ENCODE results near the gene ULK1. TPM values are rescaled to one million over a fixed set of nuclear protein-coding genes. Genes with fewer than 3 reads are reported as not detected.

ULK1 gene
- polyA plus RNA-seq, 1 donor (not counting 4 experiments of a cell fraction or from before 2014, with no cell fraction given), result 2.3 TPM

DNA sequence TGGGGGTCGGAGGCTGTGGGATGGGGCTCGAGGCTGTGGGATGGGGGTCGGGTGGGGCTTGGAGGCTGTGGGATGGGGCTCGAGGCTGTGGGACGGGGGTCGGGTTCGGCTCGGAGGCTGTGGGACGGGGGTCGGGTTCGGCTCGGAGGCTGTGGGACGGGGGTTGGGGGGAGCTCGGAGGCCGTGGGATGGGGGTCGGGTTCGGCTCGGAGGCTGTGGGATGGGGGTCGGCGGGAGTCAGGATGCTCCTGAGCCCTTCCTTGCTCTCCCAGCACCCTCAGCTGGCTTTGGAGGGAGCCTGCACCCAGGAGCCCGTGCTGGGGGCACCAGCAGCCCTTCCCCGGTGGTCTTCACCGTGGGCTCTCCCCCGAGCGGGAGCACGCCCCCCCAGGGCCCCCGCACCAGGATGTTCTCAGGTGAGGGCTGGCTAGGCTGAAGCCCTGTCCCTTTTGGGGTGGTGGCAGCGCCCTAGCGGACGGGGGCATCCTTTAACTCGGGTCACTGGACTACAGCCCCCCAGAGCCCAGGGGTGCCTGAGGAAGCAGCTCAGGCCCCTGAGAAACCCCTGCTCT is 22.8 kb downstream of the ULK1 start:
- H3K36me3 ChIP-seq (ENCODE audit: control insufficient read depth in 2 of 2, extremely low read depth in 1 of 2, insufficient read depth in 2 of 2, low read length in 2 of 2), result peaks cover 0 to 28% of the 10 kb centered on the region in 2 experiments
- H3K4me1 ChIP-seq (ENCODE audit: control insufficient read depth, extremely low read depth, insufficient read depth, low read length), result no peaks in the 10 kb centered on the region
- no peaks in the 10 kb centered on the region for H3K27me3 ChIP-seq (ENCODE audit: control insufficient read depth, extremely low read depth, insufficient read depth, low read length)
- H3K9me3 ChIP-seq (ENCODE audit: control insufficient read depth, low read depth, low read length), result no peaks in the 10 kb centered on the region
- DNase-seq (ENCODE audit: low read depth, low spot score) (no peak), FAIRE-seq (no peak)
- no peak overlapping the region for H3K9ac ChIP-seq (ENCODE audit: control insufficient read depth, extremely low read depth, insufficient read depth, low read length)
- H3K27ac ChIP-seq (ENCODE audit: control insufficient read depth, insufficient read depth, low read length), result no peak overlapping the region
- TF ChIP-seq, protein P1, sequence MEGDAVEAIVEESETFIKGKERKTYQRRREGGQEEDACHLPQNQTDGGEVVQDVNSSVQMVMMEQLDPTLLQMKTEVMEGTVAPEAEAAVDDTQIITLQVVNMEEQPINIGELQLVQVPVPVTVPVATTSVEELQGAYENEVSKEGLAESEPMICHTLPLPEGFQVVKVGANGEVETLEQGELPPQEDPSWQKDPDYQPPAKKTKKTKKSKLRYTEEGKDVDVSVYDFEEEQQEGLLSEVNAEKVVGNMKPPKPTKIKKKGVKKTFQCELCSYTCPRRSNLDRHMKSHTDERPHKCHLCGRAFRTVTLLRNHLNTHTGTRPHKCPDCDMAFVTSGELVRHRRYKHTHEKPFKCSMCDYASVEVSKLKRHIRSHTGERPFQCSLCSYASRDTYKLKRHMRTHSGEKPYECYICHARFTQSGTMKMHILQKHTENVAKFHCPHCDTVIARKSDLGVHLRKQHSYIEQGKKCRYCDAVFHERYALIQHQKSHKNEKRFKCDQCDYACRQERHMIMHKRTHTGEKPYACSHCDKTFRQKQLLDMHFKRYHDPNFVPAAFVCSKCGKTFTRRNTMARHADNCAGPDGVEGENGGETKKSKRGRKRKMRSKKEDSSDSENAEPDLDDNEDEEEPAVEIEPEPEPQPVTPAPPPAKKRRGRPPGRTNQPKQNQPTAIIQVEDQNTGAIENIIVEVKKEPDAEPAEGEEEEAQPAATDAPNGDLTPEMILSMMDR (optimal IDR thresholded peaks at IDR 0.05 in 1 of 3, IDR thresholded peaks at IDR 0.05 in 1 of 3, conservative IDR thresholded peaks at IDR 0.05 in 1 of 3; ENCODE audit: extremely low read depth in 1 of 3, insufficient read depth in 2 of 3, low read length in 3 of 3), result no peak
- TF ChIP-seq EZH2 (IDR thresholded peaks at IDR 0.05; ENCODE audit: low read length), result no peak
- H3K4me3 ChIP-seq (ENCODE audit: control insufficient read depth in 2 of 3, extremely low read depth in 1 of 3, insufficient read depth in 2 of 3, low read depth in 1 of 3, low read length in 3 of 3), result no peak overlapping the region
- H3K79me2 ChIP-seq (ENCODE audit: control insufficient read depth, insufficient read depth, low read length), result no peaks in the 10 kb centered on the region
- no peaks in the 10 kb centered on the region for H3K9me1 ChIP-seq (ENCODE audit: control insufficient read depth, extremely low read depth, insufficient read depth, low read length)
- no peaks in the 10 kb centered on the region for H4K20me1 ChIP-seq (ENCODE audit: control insufficient read depth, extremely low read depth, insufficient read depth, low read length)
- dilution Hi-C loops (cut with MboI; ENCODE audit: extremely low pct_ligation_motif_present, low sequenced_read_pairs), result no loop called here
- H2AFZ ChIP-seq (ENCODE audit: control insufficient read depth, low read length), result no peak overlapping the region
- H3K4me2 ChIP-seq (ENCODE audit: control insufficient read depth, extremely low read depth, insufficient read depth, low read depth, low read length), result no peak overlapping the region

DNA sequence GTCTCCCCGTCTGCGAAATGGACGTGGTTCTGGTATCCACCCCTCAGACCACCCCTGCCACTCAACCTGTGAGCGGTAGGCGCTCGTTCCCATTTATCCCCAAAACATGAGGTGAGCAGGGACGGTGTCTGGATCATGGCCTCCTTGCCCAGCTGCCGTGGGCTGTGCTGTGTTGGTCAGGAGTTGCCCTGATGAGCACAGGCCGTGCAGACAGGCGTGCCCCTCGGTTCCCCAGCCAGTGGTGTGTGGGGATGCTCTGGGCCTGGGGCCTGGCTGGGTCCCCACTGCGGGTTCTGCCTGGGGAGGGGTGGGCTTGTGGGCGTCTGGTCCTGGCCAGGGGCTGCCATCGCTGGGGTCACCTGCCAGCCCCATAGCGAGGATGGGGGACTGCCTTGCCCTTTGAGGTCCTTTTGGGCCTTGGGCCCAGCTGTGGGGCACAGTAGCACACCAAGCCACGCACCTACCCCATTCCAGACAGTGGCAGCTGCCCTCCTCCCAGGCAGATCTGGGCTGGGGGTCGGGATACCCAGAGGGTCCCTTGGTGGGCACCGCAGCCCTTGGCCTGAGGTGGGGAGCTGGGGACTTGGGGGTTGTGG is 23.4 kb downstream of the ULK1 start:
- Histone ChIP-seq H4K20me1 (ENCODE audit: control insufficient read depth, extremely low read depth, insufficient read depth, low read length) (no peaks in the 10 kb centered on the region), H3K4me3 (ENCODE audit: control insufficient read depth in 2 of 3, extremely low read depth in 1 of 3, insufficient read depth in 2 of 3, low read depth in 1 of 3, low read length in 3 of 3) (no peak overlapping the region), H3K4me1 (ENCODE audit: control insufficient read depth, extremely low read depth, insufficient read depth, low read length) (no peaks in the 10 kb centered on the region), H3K27ac (ENCODE audit: control insufficient read depth, insufficient read depth, low read length) (no peak overlapping the region), H2AFZ (ENCODE audit: control insufficient read depth, low read length) (no peak overlapping the region), H3K36me3 (ENCODE audit: control insufficient read depth in 2 of 2, extremely low read depth in 1 of 2, insufficient read depth in 2 of 2, low read length in 2 of 2) (peaks cover 0 to 30% of the 10 kb centered on the region in 2 experiments), H3K9ac (ENCODE audit: control insufficient read depth, extremely low read depth, insufficient read depth, low read length) (no peak overlapping the region), H3K4me2 (ENCODE audit: control insufficient read depth, extremely low read depth, insufficient read depth, low read depth, low read length) (no peak overlapping the region), H3K79me2 (ENCODE audit: control insufficient read depth, insufficient read depth, low read length) (no peaks in the 10 kb centered on the region), H3K9me3 (ENCODE audit: control insufficient read depth, low read depth, low read length) (no peaks in the 10 kb centered on the region), H3K9me1 (ENCODE audit: control insufficient read depth, extremely low read depth, insufficient read depth, low read length) (no peaks in the 10 kb centered on the region), H3K27me3 (ENCODE audit: control insufficient read depth, extremely low read depth, insufficient read depth, low read length) (no peaks in the 10 kb centered on the region)
- DNase-seq (ENCODE audit: low read depth, low spot score) (no peak), FAIRE-seq (no peak)
- TF ChIP-seq, protein P1 (optimal IDR thresholded peaks at IDR 0.05 in 1 of 3, IDR thresholded peaks at IDR 0.05 in 1 of 3, conservative IDR thresholded peaks at IDR 0.05 in 1 of 3; ENCODE audit: extremely low read depth in 1 of 3, insufficient read depth in 2 of 3, low read length in 3 of 3), result no peak
- TF ChIP-seq EZH2 (IDR thresholded peaks at IDR 0.05; ENCODE audit: low read length), result no peak
- dilution Hi-C loops (cut with MboI; ENCODE audit: extremely low pct_ligation_motif_present, low sequenced_read_pairs), result no loop called here
